Measurements from ENCODE around the gene PTPRD.

Gene PTPRD

DNA sequence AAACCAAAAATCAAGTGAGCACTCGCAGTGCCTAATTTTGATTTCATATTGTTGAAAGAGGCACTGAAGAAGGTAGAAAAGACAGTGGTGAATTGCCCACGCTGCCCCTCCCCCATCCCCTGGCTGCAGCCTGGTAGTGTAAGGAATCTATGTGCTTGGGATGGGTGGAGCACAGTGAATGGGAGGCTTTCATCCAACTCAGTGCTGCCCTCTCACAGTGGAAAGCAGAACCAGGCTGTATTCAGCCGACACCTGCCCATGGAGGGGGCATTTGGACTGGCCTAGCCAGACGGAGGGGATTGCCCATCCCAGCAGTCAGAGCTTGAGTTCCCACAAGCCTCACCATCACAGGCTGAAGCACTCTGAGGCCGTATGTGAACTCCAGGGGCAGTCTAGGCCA, 2012.9 kb downstream of the PTPRD start:
- no peak for DNase-seq

DNA sequence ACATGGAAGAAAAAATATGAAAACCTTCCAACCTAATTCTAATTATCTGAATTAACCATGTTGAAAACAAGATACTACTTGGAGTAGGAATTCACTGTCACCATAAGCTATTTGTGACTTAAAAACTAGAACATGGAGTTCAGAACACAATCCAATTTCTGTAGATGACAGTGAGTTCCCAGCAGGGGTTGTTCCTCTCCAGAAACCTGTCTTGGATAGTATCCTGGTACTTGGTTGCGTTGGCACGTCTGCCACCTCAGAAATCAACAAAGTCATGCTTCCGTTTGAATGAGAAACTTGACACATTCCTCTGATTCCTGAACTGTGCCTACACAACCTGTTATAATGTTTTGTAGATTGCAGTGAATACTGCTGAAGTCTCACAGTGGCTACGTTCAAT, 2023.3 kb downstream of the PTPRD start:
- no peak for DNase-seq

DNA sequence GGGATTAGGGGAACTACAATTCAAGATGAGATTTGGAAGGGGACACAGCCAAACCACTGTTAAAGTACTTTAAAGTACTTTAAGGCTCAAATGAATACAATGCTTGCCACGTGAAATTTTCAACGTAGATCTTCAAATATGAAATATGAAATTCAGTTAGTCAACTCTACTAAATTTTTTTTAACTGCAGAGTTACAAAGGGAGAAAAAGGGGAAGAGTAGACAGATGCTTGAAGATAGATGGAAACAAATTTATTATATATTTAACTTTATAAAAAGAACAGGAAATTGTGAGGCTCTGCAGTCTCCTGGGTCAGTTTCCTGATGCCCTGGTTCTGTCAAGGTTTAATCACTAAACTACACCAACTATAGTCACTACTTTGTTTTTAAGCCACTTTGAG, 2027.8 kb downstream of the PTPRD start:
- DNase-seq, result no peak

DNA sequence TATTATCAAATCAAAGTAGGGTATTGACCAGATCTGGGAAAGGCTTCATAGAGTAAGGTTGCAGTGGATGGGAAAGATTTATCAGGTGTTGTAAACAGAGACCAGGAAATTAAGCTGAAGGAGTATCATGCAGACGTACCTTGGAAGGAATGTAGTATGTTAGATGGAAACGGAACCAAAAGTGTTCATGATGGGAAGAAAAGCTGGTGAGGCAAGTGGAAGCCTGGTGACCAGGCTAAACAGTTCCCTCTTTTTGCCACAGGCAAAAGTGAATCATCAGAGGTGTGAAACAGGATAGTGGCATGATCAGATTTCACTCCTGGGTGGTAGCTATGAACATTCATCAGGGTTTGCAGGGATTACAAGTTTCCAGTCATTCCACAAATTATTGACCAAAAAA, 2033.1 kb downstream of the PTPRD start:
- no peak for DNase-seq

DNA sequence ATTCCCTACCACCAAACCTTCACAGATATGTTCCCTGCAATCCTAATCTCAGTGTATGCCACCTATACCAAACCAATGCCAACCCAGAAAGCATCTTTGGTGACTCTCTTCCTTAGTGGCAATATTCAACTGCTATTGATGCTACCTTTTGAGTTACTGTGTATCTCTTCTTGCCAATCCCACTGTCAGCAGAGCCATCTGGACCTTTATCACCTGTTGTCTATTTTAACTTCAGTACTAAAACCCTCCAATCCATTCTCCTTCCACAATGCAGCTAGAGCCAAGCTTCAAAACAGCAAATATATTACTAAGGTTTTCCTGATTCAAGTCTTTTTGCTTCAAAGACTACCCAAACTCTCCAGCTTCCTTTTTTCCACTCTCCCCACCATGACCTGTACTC, 2036.1 kb downstream of the PTPRD start:
- DNase-seq, result no peak

DNA sequence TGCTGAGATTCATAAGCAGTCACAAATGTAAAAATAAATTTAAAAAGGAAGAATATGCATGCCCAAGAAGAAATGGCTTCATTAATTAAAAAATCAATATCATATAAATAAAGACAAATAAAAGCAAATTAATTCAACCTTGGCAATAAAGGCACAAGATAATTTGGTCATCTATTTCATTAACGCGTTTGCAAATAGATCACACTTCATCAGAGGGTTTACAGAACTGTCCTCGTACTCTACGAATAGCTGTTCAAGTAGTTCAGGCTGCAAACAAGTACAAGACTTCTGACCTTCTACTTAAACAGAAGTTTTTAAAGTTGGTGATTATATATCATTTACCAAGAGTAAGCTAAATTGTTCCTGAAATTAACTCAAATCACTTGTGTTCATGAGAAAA, 2038.0 kb downstream of the PTPRD start:
- no peak for DNase-seq

DNA sequence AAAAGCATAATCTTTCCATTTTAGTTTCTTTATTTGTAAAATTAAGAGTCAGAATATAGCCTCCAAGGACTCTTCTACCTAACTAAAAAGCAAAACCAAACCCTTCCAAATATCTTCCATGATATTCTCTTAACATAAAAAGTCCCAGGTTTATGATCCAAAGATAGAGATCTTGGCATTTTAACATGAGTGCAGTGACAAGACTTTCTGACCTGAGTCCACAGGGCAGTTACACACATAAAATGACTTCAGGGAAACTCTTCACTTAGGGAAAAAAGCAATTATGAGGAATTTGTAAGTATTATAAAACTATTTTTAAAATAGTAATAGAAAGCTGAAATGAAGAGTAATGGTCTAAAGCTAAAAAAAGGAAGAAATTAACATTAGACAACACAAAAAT, 2040.6 kb downstream of the PTPRD start:
- DNase-seq, result no peak

DNA sequence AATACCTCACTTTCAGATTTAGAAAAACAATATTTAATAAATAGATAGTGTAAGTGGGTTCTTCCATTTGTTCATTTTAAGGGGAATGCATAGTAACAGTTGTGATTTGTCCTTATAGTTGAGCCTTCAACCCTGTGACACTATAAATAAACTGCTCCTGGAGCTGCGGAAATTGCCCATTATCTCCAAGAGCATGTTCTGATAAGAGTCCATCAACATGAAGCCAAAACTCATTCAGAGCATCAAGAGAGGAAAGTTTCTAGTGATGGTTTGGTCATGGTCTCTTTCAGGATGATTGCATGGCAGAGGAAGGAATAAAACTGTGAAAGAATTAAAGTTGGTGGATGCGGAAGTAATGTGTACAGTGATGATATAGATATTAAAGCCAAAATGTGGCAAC, 2041.2 kb downstream of the PTPRD start:
- DNase-seq, result no peak

DNA sequence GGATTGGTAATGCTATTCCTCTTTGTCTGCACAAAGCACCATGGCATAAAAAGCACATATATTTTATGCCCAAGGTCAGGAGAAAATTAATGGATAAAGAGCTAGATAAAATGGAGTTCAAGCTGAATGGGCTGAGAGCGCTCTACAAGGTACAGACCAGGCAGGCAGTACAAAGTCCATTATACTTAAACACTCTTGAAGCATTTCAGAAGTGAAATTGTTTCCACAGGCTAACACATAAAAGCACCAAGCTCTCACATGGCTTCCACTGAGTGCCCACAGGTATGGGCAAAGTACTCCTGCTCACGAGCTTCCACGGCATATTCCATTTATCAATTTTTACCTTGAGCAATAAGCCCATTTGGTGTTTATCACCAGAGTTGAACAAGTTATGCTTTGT, 2042.0 kb downstream of the PTPRD start:
- DNase-seq, result no peak

DNA sequence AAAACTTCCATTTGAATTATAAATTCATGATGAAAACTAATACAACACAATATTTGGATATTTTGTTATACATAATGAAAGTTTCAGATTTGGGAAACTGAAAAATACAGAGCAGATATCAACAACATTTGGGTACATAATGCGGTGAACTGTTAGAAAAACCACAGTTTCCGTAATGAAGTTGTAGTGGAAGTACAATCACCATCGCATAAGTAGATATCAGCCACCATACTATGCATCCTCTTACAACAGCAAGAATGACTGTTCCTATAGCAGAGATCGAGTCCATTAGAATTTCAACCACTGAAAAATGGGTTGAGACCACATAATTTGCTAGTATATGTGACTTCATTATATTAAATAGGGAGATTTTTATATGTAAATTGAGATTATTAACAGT, 2043.0 kb downstream of the PTPRD start:
- DNase-seq, result no peak

DNA sequence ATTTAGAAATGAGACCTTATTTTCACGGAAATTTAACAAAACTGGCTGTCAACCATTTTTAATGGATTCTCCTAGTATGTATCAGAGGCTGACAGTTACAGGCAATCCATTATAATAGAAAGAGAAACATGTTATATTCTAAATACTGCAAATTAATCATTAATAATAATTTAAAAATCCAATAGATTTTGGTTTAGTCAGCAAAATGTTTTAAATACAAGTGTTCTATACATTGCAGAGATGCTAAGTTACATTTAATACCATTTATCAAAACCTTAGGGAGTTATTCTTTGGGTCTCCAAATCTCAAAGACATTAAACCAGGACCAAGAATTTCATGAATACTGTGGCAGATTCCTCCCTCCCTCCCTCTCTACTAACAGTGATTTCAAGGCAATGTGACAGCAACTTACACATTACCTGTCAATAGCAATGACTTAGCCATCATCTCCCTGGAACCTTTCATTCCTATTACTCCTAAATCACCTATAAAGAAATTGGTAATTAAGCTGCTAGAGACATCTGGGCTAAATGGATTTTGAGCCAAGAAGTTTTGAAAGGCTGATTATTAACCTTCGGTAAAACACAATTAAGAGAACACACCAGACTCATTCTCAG, 2044.7 kb downstream of the PTPRD start:
- no peak for DNase-seq

DNA sequence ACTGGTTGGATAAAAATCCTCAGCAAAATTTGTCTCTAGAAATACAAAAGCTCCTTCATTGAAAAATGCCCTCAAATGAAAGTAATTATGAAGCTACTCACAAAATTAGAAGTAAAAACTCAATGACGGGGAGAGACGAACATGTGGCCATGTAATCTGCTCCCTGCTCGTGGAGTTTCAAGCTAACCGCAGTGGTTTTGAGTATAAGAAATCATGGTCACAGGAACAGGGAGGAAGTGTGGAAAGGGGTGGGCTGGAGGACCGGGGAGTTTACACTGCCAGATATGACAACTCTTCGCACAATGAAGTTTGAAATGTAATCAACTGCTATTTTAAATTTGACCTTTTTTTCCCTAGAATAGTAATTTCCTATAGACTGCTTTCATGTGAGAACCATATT, 2047.8 kb downstream of the PTPRD start:
- DNase-seq, result no peak

DNA sequence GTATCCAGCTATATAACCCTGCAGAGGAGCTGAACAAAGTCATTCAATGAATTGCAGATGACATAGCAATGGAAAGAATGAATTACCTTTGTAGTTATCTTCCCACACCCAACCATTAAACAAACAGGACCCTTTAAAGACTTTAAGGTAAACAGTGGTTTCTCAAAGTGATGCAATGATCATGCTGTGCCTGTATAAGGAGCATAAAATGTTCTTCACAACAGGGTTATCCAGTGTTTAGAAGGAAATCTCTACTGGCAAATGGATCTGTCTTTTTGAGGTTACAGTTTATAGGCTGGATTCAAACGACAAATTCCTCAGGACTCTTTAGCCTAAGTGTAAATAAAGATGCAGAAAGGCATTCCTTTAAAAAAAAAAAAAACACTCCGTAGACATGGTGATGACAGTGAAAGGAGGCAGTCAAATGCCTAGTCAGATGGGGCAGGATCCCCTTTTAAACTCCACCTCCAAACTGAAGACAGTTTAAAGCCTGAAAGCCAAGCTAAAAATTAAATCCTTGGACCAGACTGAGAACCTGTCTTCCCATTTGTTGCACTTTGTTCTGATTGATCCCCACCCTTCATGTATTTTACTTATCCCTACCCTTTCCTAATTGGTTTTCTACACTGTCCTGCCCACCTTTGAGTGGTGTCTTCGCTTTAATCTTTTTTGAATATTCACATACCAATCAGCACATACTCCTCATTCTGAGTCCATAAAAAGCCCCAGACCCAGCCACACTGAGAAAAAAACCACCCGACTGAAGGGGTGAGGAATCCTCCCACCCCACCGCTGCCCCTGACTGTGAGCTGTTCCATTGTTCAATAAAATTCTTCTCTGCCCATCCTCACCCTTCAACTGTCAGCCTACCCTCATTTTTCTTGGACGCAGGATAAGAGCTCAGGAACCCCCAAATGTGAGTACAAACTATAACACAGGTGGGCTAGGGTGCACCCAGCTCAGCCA, 2052.0 kb downstream of the PTPRD start:
- DNase-seq, result no peak

DNA sequence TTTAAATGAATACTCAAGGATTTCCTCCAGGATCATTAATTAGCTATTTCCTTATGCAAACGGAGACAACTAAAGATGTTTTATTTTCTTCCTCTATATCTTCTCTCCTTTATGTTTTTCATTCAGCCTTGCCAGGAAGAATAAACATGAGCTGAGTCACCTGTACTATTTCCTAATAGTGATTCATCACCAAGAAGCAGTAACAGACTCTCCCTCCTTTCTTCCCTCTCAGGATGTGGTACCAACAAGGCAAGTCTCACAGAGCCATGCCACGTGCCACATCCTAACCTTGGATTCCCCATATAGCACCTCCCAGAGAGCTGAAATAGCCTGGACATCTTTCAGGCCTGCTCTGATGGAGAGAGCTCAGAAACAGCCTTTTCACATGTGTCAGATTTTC, 2054.6 kb downstream of the PTPRD start:
- no peak for DNase-seq

DNA sequence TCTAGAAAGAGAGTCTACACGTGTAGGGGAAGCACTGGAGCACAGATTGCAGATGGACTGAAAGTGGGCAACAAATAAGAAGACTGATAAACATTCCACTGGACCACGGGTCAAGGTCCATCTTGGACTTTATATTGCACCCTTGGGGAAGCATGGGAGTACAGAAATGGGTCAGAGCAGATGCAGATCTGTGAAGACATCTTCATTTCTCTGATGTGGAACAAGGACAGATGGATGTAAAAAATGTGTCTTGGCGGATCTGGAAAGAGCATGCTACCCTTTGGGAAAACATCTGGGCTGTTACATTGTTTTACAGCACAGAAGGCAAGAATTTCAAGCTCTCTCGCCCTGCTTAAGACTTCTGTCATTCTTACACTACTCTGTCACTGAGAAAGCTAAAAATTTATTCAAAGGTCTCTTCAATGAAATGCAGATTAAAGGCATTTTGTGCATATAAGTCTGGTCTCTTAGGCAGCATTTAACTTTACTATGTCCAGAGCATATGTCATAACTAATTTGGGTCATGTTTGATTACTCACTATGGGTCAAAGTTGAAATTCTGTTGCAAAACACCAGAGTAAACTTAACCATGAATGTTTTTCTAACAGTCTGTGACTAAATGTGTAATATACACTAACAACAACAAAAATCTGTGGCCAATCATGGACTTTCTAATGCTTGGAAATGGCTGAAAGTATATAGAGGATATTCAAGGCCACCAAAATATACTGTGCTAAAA, 2056.9 kb downstream of the PTPRD start:
- no peak for DNase-seq

DNA sequence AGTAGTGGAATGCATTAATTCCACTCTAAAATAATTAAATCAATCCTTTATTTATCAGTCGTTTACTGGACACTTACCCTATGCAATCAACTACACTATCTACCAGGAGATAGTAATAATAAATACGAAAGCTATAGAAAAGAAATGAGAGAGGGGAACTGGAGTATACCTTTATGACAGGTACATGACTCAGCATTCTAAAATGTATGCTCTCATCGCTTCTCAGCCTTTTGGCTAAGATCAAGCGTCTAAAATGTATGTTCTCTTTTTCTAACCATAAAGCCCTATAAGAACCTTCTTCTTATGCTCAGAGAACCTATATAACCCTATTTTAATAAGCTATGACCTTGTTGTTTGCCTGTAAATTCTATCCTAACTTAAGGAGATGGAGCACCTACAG, 2059.4 kb downstream of the PTPRD start:
- no peak for DNase-seq

DNA sequence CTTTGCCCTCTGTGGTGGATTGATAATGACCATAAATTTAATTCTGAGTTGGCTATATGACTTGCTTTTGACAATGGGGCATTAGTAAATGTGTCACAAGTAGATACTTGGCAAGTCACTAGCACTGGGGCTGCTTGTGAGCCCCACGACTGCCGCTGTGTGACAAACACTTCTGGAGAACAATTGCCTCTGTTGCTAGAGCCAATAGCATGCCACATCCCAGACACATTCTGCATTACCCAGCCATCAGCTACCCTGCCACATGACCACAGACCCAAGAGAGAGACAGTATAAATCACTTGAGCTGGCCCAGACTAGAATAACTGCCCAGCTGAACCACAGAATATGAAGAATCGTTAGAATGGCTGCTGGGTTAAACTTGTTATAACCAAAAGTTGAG, 2060.1 kb downstream of the PTPRD start:
- DNase-seq, result no peak

DNA sequence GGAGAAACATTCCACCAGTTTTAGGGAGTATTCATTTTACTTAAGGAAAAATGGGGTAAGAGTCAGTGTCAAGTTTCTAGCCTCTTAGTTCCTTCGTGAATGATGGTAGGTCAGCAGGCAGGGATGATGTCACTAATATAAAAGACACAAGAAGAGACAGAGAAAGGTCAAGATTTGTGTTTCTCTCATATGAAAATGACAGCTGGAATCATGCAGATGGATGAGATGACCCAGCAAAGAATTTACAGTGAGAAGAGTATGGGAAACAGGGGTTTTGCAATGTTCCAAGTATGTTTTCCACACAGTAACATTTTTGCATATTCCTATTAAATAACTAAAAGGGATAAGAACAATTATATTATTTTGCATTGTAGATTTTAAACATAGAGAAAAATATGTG, 2063.6 kb downstream of the PTPRD start:
- no peak for DNase-seq

DNA sequence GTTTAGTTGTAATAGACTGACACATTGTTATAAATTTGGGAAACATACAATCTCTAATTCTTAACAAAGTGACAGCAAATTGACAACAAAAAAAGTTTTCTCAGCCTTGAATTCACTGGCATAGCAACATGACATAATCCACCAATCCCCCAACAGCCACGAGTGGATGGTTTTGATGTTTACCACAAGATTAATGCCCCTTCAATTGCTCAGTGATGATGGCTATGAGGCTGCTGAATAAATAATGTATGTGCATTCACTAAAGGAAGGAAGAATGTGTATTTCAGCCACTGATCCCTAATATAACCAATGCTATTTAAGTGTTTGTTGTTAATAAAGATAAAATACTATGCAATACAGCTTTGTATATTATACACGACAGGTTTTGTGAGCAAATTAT, 2069.6 kb downstream of the PTPRD start:
- no peak for DNase-seq

DNA sequence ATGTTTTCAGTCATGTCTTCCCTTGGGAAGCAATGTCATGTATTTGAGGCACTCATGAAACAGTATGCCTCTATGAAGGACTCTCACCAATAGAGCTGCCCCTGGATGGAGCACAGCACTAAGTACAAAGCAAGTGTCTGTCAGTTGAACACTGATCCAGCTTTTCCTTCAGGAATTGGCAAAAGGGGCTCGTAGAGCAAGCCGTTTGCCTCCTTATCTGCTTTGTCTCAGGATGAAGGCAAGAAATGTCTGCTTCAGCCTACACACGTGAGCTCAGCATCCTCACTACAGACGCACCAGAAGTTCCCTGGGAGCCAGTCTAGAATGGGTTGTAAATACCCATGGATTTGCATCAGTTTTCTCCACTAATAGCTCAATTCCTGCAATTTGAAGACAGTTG, 2070.3 kb downstream of the PTPRD start:
- no peak for DNase-seq

DNA sequence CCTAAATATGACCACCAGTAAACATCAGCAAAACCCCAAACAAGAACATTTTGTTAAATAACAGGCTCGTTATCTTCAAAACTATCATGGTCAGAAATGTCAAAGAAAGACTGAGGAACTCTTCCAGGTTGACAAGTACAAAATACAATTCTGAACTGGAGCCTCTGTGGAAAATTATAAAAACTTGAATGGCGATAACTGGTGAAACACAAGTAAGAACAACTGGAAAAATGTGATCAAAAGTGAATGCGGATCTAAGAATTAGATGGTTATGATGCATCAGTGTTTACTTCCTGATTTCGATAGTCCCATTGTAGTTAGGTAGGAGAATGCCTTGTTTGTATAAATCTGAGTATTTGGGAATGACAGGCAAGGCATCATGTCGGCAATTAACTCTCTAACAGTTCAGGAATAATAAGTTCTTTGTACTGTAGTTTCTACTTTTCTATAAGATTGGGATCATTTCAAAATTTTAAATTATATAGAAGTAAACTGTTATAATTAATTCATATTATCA, 2073.1 kb downstream of the PTPRD start:
- DNase-seq, result no peak

DNA sequence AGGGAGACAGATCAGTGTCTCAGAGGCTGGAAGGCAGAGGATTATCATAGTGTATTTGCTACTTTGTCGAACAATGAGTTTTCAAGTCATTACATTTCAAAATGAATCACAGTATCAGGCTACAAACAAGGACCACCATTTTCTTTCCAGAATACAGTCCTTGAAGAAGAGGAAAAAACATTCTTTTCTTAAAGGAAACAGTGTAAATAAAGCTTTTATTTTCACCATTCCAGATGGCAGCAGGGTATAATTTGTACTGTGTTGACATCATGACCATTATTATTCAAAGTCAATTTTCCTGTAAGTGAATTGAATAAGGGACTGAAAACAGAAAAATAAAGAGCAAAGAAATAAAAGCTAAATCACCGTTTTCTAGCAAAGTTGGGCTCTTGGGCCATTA, 2076.0 kb downstream of the PTPRD start:
- DNase-seq, result no peak

DNA sequence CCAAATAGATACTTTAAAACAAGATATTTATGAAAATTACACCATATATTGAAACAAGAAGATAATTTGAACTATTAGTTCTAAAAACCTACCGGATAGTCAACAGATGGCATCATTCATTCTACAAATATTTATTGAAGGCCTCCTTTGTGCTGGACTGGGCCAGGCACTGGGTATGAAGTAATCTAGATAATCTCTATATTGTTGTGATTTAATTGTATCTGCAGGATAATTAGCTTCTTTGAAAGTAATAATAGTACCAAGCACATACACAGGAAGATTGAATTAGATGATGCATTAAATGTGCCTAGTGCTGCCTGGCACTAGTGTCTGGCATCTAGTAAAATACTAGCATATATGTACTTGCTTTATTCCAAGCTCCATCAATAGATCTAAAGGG, 2078.0 kb downstream of the PTPRD start:
- no peak for DNase-seq

DNA sequence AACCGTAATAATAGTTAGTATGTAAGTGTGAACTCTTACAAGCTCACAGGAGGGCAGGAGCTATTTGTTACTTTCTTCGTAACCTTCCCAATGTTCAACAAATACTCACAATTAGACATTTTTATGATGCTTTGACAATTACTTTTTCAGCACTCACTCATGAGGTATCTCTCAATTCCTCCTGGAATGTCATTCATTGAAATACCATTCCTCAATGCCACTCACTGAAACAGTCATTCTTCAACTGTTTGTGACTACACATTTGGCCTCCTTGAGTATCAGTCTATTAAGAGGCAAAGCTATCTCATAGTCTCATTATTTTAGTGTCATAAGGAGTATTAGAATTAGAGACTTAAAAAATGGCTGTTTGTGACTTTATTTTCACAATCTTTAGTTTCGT, 2079.1 kb downstream of the PTPRD start:
- no peak for DNase-seq

Measured in CD4-positive, alpha-beta T cell treated with Interferon alpha-2 for 1 hour (primary cell).